HuH-7.5 (cell line): Measurements from ENCODE around the gene SRGN.
"Not testable (repeated sequence)": the region's sequence is repeated elsewhere in the genome, so short reads cannot be mapped to it uniquely, and the experiment has no call there.

Experiments used
- DNase-seq: peaks from one replicate; pipeline ENCODE4 v3.0.0; 2011; ENCODE audit warnings: low spot score

SRGN gene, protein sequence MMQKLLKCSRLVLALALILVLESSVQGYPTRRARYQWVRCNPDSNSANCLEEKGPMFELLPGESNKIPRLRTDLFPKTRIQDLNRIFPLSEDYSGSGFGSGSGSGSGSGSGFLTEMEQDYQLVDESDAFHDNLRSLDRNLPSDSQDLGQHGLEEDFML

DNA sequence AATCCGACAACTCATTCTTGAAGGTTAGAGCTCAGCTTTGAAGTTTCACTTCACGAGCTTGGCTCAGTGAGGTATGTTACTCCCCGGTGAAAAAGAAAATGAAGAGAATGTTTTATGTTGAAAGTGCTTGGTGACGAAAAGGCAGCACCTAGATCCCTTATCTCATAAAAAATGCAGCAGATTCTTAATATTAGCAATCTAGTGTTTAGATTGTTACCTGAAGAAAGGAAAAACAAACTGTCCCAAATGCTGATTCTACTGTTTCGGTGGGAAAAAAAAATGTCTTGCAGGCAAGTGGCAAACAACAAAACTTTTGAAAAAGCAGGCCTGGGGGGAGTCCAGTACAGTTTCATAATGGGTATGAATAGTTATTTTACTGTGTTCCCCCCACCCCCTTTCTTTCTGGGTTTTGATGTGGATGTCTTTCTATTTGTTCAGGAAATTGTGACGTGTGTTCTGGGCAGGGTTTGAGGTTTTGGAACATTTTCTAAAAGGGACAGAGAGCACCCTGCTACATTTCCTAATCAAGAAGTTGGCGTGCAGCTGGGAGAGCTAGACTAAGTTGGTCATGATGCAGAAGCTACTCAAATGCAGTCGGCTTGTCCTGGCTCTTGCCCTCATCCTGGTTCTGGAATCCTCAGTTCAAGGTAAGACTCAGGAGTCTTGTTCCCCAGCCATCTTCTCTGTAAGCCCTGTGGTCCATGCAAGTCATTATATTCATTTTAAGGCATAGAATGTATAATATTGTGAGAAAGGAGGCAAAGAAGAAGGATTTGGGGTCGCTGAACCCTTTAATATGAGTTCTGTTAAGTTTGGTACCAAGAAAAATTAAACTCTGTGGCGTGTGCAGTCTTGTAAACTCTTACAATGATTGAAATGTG lies at the start of gene SRGN:
SRGN (plus strand) TSS at position 514 of the 881 bp plus-strand sequence; CDS start at position 569, 55 bp downstream.
- no peak for DNase-seq

DNA sequence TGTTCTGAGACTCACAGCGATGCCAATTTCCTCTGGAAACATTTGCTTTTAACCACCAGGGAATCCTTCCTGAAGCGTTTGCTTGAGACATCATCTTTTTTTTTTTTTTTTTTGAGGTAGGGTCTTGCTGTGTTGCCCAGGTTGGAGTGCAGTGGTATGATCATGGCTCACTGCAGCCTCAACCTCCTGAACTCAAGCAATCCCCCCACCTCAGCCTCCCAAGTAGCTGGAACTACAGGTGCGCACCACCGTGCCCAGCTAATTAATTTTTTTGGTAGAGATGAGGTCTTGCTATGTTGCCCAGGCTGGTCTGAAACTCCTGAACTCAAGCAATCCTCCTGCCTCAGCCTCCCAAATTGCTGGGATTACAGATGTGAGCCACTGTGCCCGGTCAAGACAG lies 47.0 kb upstream of the SRGN start:
- DNase-seq: not testable (repeated sequence)

DNA sequence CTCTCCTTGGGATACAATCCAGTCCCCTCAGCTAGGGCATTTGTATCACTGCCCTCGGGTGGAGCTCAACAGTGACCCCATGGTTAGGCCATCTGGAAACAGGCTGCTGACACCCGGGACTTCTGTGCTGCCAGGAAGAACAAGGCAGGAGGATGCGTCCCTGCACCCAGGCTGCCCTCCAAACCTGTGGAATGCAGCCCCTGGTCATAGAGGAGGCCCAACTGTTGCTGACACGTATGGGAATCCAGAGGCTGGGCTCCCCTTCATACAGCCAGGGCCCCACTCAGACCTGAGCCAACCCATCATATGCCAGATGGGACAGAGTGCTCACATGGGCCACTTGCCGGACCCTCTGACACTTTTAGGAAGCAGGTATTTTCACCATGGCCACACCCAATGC lies 45.5 kb upstream of the SRGN start:
- DNase-seq: no peak

DNA sequence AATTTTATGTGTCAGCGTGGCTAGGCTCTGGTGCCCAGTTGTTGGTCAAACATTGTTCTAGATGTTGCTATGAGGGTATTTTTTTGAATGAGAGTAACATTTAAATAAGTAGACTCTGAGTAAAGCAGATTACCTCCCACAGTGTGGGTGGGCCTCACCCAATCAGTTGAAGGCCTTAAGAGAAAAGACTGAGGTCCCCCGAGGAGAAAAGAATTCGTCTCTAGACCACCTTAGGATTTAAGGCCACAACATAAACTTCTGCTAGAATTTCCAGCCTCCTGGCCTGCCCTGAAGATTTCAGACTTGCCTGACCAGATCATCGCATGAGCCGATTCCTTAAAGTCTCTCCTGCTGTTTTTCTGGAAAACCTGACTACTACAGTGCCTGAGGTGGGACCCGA lies 45.1 kb upstream of the SRGN start:
- DNase-seq: no peak

DNA sequence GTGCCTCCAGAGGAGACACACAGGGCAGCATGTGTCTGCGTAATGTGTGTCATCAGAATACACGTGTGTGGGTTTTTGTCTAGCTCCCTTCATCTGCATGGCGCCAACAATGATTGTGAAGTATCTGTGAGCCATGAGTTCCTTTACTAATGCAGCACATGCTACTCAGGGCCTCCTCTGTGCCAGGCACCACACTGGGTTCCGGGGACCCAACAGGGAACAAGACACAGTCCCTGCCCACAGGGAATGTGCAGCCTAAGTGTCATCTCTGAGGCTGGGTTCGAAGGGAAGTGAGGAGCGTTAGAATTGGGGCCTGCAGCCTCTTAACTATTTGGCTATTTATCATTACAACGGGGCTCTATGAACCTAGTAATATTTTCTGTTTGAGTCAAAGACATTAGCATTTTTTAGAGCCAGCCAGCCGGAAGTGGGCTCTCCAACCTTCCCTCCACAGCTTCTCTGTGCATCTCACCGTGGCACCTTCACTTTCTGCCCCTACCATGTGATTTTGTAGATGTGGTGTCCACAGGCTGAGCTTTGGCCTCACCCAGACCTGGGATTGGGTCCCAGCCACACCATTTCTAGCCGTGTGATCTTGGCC lies 43.9 kb upstream of the SRGN start:
- DNase-seq: no peak

DNA sequence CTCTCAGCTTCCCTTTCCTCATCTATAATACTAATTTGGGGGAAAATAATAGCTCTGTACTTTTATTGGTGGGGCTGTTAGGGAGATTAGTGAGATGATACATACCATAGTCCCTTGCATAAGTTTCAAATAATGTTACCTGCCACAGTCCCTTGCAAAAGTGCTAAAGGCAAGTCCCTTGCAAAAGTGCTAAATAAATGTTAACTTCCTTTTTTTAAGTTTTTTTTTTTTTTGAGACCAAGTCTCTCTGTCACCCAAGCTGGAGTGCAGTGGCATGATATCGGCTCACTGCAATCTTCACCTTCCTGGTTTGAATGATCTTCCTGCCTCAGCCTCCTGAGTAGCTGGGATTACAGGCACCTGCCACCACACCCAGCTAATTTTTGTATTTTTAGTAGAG lies 43.4 kb upstream of the SRGN start:
- no peak for DNase-seq

DNA sequence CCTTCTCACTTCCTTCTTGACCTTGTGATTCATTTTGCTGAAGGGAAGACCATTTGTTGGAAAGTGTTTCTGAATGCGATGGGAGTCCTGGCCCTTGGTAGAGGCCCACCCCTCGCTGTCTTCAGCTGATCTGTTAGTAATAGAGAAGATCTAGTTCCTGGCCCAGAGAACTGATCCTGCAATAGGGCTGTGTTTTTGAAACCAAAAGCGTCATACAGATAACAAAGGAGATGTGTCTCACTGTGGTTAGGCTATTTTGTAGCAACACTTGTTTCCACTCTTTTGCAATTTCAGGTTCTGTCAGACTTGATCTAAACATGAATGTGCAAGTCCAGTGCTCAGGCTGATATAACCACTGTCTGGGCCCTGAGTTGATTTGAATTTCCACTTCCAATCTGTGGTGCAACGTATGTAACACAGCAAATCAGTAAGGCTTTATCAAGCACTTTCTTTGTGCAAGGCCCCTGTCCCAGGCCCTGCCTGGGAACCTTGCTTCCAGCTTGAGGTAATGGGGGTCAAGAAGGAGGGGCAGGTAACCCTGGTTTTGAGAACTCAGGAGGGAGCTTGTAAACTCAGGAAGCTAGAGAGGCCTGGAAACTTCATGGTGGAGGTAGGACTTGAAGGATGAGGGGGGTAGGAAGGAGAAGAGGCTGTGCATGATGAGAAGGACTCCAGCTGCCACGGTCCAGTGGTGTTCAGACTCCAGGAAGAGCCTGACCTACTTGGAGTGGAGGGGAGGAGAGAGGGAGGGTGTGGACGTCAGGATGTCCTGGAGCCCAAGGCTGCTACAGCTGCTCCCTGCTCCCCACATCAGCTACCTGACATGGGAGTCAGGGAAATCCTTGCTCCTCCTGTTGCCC lies 42.2 kb upstream of the SRGN start:
- no peak for DNase-seq

DNA sequence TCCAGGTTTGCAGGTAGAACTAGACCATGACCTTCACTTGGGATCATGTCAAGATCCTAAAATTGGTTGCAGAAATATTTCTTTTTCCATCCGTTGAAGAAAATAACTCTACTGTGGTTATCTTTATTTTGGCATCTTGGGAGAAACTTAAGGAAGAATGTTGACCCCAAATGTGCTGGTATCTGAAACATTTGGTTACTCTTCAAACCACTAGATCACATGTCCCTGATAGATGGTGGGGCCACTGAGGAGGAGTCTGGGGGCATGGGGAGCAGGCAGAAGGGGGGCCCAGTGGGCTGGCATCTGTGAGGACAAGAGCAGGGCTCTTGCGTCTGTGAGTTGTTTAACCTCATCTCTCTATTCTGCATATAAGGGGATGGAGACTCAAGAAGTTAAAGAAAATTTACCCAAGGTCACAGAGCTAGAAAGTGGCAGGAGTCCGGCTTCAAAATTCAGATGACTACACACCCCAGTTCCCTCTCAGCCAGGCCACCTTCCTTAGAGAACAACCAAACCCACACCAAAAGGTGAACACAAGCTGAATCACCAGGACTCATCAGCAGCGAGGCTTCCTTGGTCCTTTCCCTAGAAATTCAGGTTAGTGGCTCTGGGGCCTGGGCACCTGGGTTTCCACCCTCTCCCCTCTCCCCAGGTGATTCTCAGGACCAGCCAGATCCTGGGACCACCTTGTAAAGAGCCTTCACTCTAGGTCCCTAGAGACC lies 40.6 kb upstream of the SRGN start:
- no peak for DNase-seq

DNA sequence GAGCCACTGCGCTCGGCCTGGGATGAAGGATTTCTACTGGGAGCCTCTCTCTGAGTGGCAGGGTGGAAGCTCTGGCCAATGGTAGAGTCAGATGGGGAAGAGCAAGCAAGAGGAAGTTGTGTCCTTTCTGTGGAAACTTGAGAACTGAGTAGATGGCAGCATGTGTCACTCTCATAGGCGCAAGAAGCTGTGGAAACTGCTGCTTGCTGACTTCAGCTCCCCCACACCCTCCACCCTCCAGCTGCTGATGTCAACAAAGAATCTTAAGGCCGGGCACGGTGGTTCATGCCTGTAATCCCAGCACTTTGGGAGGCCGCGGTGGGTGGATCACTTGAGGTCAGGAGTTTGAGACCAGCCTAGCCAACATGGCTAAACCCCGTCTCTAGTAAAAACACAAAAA lies 39.8 kb upstream of the SRGN start:
- DNase-seq: no peak

DNA sequence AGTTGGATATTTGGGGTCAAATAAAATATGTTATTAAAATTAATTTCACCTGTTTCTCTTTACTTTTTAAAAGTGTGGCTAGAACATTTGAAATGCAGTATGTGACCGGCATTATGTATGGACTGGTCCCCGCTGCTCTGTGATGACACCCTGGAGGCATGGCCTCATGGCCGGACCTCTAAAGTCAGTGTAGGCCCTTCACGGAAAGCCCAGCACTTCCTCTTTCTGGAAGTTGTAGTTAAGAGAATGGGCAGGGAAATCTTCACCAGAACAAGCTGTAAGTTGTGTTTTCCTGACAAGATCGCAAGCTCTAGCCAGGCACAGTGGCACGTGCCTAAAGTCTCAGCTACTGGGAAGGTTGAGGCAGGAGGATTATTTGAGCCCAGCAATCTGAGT lies 38.3 kb upstream of the SRGN start:
- DNase-seq: no peak

DNA sequence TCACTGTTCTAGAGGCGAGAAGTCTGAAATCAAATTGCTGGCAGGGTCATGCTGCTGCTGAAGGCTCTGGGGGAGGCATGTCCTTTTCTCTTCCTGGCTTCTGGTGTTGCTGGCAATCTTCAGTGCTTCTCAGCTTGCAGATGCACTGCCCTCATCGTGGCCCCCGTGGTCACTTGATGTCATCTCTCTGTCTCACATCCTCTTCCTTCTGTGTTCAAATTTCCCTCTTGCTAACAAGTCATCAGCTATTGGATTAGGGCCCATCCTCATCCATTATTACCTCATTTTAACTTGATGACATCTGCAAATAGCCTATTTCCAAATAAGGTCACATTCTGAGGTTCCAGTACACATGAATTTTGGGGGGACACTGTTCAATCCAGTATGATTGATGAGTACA lies 36.6 kb upstream of the SRGN start:
- no peak for DNase-seq

DNA sequence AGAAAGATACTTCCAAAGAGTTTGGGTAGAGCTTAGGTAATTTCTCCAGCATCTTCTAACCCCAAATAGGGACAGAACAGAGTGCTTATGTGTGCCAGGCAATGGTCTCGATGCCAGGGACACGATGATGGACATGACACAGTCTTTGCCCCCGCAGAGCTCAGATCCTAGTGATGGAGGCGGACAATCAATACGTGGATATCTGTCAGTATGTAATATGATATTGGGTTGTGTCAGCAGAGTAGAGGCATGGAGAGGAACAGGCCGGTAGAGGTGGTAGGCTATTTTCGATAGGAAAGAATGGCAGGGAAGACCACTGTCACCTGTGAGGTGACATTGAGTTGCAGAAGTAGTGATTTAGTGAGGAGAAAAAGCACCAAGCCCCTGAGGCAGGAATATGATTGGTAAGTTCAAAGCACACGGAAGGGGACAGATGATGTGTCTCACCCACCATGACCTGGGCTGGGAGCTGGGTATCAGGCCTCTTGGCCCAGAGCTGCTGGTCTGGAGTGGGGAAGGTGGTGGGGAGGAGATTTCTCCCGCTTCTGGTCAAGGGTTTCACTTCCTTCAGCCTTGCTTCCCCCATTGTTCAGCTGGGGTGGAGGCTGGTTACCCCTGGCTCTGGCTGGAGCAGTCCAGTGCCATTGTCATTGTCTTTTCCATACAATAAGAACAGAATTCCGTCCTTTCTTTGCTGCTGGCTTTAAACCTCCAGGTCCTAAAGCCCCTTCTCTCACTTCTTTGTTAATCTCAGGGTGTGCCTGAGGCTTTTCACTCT lies 36.0 kb upstream of the SRGN start:
- no peak for DNase-seq

DNA sequence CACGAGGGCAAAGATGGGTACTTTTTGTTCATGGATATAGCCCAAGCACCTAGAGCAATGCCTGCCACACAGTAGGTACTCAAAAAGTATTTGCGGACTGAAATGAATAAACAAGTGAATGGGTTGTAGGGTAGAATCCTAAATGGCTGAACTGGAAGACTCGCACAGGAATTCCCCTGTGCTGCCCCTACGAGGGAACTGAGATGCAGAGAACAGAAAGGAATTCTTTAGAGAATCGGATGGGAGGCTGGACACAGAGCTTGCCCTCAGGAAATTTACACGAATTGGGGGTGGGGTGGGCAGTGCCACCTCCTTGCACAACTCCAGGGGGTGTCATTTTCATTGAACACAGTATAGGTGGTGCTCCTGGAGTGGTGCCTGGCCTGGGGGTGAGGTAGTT lies 35.2 kb upstream of the SRGN start:
- no peak for DNase-seq

DNA sequence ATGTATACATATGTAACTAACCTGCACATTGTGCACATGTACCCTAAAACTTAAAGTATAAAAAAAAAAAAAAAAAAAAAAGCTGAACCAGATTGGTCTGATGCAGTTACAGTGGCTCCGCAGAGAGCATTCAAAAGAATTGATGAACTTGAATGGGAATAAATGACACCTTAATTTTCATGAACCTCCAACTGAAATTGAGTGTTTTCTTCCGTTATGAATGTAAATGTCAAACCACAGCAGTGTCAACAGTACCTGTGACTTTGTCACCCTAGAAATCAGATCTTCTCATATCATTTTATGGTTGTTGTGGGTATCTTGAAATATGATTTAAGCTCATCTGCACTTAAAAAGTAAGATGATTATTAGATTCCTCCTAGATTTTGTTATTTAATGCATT lies 32.7 kb upstream of the SRGN start:
- no peak for DNase-seq

DNA sequence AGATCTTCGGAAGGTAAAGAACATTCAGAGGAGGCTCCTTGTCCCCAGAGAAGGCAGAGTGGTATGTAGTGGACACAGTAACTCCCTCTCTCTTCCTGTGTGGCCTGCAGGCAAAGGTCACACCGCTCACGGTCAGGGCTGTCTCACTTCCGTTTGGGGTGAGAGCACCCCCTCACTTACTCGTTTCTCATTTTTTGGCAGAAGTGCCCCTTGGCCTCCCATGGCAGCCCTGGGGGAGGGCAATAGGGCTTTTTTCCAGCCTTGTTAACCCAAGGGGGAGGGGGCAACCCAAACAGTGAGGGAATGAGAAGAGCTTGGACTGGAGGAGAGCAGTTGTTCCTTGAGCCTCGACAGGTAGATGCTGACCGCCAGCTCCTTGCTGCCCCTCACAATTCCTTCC lies 31.8 kb upstream of the SRGN start:
- no peak for DNase-seq

DNA sequence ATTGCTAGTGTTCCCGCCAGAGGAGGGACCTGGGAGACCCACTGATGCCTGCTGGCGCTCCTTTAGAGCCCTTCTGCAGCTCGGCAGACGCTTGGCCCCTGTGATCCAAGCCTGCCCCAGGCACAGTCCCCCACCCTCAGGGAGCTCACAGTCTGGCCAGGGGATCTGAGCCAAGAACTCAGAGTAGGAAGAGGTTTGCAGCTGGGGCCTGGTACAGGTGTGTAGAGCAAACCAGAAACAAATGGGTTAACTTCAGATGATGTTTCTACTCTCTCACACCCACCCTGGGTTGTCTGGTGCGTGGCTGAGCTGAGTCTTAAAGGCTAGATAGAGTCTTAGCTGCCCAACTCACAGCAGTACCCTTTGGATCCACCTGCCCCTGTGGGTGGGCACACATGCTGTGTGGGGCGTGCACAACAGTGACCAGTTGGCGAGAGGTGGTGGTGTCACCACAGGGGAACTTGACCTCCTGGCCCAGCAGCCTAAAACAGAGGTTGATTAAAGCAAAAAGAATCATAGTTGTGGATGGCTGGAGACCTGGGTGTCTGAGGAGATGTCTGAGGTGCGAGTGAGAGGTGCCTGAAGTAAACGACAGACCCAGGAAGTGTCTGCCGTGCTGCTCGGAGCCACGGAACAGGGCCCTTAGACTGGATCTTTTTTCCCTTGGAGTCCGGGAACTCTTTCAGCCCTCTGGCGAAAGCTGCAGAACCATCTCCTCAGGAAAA lies 31.2 kb upstream of the SRGN start:
- no peak for DNase-seq

DNA sequence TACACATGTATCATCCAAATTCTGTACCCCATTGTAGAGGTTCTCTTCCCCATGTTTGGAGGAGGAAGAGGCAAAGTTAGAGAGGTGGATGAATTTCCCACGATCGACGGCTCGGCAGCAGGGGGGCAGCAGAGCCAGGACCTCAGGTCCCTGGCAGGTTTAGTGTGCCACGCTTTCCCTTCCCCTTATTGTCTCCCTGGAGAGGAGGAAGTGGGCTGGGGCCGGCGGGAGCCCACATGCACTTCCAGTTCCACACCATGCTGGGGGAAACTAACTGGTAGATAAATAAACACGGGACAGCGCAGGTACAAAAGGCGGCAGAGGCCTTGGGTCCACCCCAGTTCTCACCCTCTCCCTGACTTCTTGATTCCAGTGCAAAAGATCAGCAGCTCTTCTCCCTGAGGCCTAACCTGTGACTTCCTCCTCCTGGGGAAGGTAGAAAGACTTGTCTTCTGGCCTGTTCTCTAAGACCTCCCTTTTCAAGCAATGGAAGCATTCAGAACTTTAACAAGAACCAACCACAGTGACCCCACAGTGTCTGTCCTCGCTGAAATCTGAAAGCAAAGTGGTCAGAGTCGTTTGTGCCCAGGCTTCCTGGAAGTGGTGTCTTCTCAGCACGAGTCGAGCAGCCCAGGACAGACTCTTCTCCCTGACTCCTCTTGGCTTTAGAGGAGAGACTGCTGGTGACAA lies 30.5 kb upstream of the SRGN start:
- no peak for DNase-seq

DNA sequence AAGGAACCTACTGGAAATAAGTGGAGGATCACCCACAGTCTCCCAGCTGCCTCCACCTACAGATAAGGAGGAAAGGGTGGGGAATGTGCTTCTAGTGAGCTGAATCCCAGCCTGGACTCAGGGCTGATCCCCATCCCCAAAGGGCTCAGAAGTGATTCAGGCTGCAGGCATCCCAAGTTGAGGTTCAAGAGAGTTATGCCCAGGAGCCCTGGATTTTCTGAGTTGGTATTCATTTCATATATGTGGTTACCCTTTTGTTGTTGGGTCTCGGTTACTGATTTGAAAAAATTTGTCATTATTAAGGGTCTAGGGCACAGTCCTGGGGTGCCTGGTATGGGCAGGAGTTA lies 30.0 kb upstream of the SRGN start:
- no peak for DNase-seq

DNA sequence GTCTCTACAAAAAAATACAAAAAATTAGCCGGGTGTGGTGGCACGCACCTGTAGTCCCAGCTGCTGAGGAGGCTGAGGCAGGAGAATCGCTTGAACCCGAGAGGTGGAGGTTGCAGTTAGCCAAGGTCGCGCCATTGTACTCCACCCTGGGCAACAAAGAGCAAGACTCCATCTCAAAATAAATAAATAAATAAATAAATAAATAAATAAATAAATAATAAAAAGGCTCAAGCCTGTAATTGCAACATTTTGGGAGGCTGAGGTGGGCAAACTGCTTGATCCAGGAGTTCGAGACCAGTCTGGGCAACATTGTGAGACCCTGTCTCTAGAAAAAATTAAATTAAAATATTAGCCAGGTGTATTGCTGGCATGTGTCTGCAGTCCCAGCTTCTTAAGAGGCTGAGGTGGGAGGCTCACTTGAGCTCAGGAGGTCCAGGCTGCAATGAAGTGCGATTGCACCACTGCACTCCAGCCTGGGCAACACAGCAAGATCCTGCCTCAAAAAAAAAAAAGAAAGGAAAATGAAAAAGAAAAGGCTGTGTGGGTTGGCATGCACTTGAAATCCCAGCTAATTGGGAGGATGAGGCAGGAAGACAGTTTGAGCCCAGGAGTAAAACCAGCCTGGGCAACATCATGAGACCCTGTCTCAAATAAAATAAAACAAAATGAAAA lies 27.6 kb upstream of the SRGN start:
- DNase-seq: no peak
